IMR-90 (cell line): Measurements from ENCODE around the gene TRMT2A. TPM values are rescaled to one million over a fixed set of nuclear protein-coding genes. Genes with fewer than 3 reads are reported as not detected.
A peak's percentile ranks its signal among the peaks of the same experiment; 100 is the strongest.

Experiments used
- ATAC-seq: fragments of 200-7000 bp; cut with Tn5 transposase; 2 replicates; pipeline ENCODE4 v1.9.1; 2020; ENCODE audit warnings: low read depth, mild to moderate bottlenecking, moderate library complexity
- BruUV-seq: library from RNA; stranded (reverse); fragments of 400-500 nt; replicated peaks from 2 replicates; lab custom pipeline; 2021; lab: Mats Ljungman, UMichigan
- CTCF ChIA-PET: fragments of 300-600 bp; formaldehyde crosslinking; extraction: SDS; loops from one replicate; lab custom pipeline; 2021; ENCODE audit warnings: antibody characterized with exemption; lab: Yijun Ruan, JAX
- POLR2A ChIA-PET: fragments of 300-600 bp; sonication (Branson Sonifier 250); formaldehyde crosslinking; loops from one replicate; lab custom pipeline; 2022; ENCODE audit warnings: antibody characterized with exemption; ENCODE audit not compliant: unreplicated experiment; lab: Charles Lee
- DNase-seq: peaks from one replicate; pipeline ENCODE4 v3.0.0; 2013
- H2AFZ ChIP-seq: replicated peaks from 2 replicates; pipeline ENCODE3; 2013; ENCODE audit warnings: low read length, mild to moderate bottlenecking; ENCODE audit not compliant: poor library complexity
- H2AK5ac ChIP-seq: 2 replicates; pipeline ENCODE4 v1.6.1; 2013; ENCODE audit warnings: low read depth, low read length, inconsistent platforms
- H2AK9ac ChIP-seq: replicated peaks from 2 replicates; pipeline ENCODE3; 2013; ENCODE audit warnings: mild to moderate bottlenecking, low read depth, low read length, moderate library complexity; ENCODE audit not compliant: poor library complexity
- H2BK120ac ChIP-seq: 2 replicates; pipeline ENCODE4 v1.6.1; 2013; ENCODE audit warnings: low read depth, low read length, inconsistent platforms
- H2BK15ac ChIP-seq: 3 replicates; pipeline ENCODE4 v1.6.1; 2013; ENCODE audit warnings: low read depth, low read length, inconsistent platforms
- H2BK20ac ChIP-seq: 2 replicates; pipeline ENCODE4 v1.6.1; 2013; ENCODE audit warnings: low read depth, mild to moderate bottlenecking, inconsistent platforms, low read length, moderate library complexity
- H2BK5ac ChIP-seq: 2 replicates; pipeline ENCODE4 v1.6.1; 2013; ENCODE audit warnings: mild to moderate bottlenecking, low read depth, low read length, inconsistent platforms; ENCODE audit not compliant: poor library complexity, severe bottlenecking
- H3K14ac ChIP-seq: replicated peaks from 2 replicates; pipeline ENCODE4 v1.6.1; 2013; ENCODE audit warnings: low read depth, low read length, inconsistent platforms
- H3K18ac ChIP-seq: 2 replicates; pipeline ENCODE4 v1.6.1; 2013; ENCODE audit warnings: low read depth, low read length, control low read depth
- H3K23ac ChIP-seq: 2 replicates; pipeline ENCODE4 v1.6.1; 2013; ENCODE audit warnings: low read depth, low read length, inconsistent platforms
- H3K27ac ChIP-seq: 2 replicates; pipeline ENCODE4 v1.5.1; 2013; ENCODE audit warnings: mild to moderate bottlenecking, control low read depth, low read length; ENCODE audit not compliant: insufficient read depth
- H3K27me3 ChIP-seq: 2 replicates; pipeline ENCODE4 v1.6.1; 2013; ENCODE audit warnings: low read length; ENCODE audit not compliant: control insufficient read depth, insufficient read depth
- H3K36me3 ChIP-seq: 2 replicates; pipeline ENCODE4 v1.6.1; 2013; ENCODE audit warnings: low read length, mixed read lengths; ENCODE audit not compliant: control insufficient read depth, insufficient read depth
- H3K4ac ChIP-seq: 2 replicates; pipeline ENCODE4 v1.6.1; 2013; ENCODE audit warnings: low read depth, low read length, inconsistent platforms
- H3K4me1 ChIP-seq: 2 replicates; pipeline ENCODE4 v1.6.1; 2013; ENCODE audit warnings: low read length, mixed read lengths; ENCODE audit not compliant: control insufficient read depth, insufficient read depth
- H3K4me2 ChIP-seq: 2 replicates; pipeline ENCODE4 v1.6.1; 2013; ENCODE audit warnings: low read depth, mild to moderate bottlenecking, control low read depth, low read length, moderate library complexity
- H3K4me3 ChIP-seq: 2 replicates; pipeline ENCODE4 v1.5.1; 2013; ENCODE audit warnings: low read depth, mild to moderate bottlenecking, control low read depth, low read length, moderate library complexity; ENCODE audit not compliant: insufficient read depth
- H3K56ac ChIP-seq: 2 replicates; pipeline ENCODE4 v1.6.1; 2013; ENCODE audit warnings: low read length, inconsistent platforms; ENCODE audit not compliant: insufficient read depth; ENCODE audit errors: extremely low read depth
- H3K79me1 ChIP-seq, 2 experiments: 2 replicates each; pipeline ENCODE4 v1.6.1; 2013; ENCODE audit warnings: low read length in 2 of 2, inconsistent platforms in 1 of 2, low read depth in 1 of 2
- H3K9ac ChIP-seq: 2 replicates; pipeline ENCODE4 v1.6.1; 2013; ENCODE audit warnings: low read depth, low read length, control low read depth
- H3K9me1 ChIP-seq: 2 replicates; pipeline ENCODE4 v1.6.1; 2013; ENCODE audit warnings: low read length, inconsistent platforms; ENCODE audit not compliant: insufficient read depth
- H3K9me3 ChIP-seq: 2 replicates; pipeline ENCODE4 v1.6.1; 2013; ENCODE audit warnings: low read length; ENCODE audit not compliant: control insufficient read depth, insufficient read depth
- H4K20me1 ChIP-seq: 2 replicates; pipeline ENCODE4 v1.6.1; 2013; ENCODE audit warnings: low read length, inconsistent platforms; ENCODE audit not compliant: insufficient read depth
- H4K5ac ChIP-seq: 2 replicates; pipeline ENCODE4 v1.6.1; 2013; ENCODE audit warnings: mild to moderate bottlenecking, low read depth, low read length, control low read depth
- H4K8ac ChIP-seq, 2 experiments: 2 replicates each; pipeline ENCODE4 v1.6.1; 2013; ENCODE audit warnings: low read depth in 2 of 2, low read length in 2 of 2, control low read depth in 1 of 2, inconsistent platforms in 1 of 2
- H4K91ac ChIP-seq: 2 replicates; pipeline ENCODE4 v1.6.1; 2013; ENCODE audit warnings: low read depth, low read length, inconsistent platforms; ENCODE audit not compliant: insufficient read depth
- CHD1 ChIP-seq: IDR thresholded peaks from 2 replicates; pipeline ENCODE4 v1.6.1; 2012; ENCODE audit warnings: low read depth, low read length, improper control_type of control experiment
- ELK1 ChIP-seq: fragments of 150-350 bp; IDR thresholded peaks from 2 replicates; pipeline ENCODE4 v1.6.1; 2016; ENCODE audit warnings: low read depth, mild to moderate bottlenecking, low read length, moderate library complexity, borderline replicate concordance
- FOS ChIP-seq: fragments of 150-350 bp; IDR thresholded peaks from 2 replicates; pipeline ENCODE4 v1.6.1; 2016; ENCODE audit warnings: low read depth, low read length
- MAFK ChIP-seq: IDR thresholded peaks from 2 replicates; pipeline ENCODE4 v1.6.1; 2012; ENCODE audit warnings: low read depth, low read length, improper control_type of control experiment
- MAZ ChIP-seq: IDR thresholded peaks from 2 replicates; pipeline ENCODE4 v1.6.1; 2012; ENCODE audit warnings: low read depth, mild to moderate bottlenecking, low read length, improper control_type of control experiment, moderate library complexity, borderline replicate concordance
- POLR2A ChIP-seq: IDR thresholded peaks from 2 replicates; pipeline ENCODE4 v1.6.1; 2012; ENCODE audit warnings: mild to moderate bottlenecking, low read depth, low read length
- RCOR1 ChIP-seq: IDR thresholded peaks from 2 replicates; pipeline ENCODE4 v1.6.1; 2012; ENCODE audit warnings: mild to moderate bottlenecking, low read length, improper control_type of control experiment; ENCODE audit not compliant: insufficient replicate concordance
- SMC3 ChIP-seq: fragments of 150-350 bp; IDR thresholded peaks from 2 replicates; pipeline ENCODE4 v1.6.1; 2016; ENCODE audit warnings: low read depth, mild to moderate bottlenecking, antibody characterized with exemption, low read length, moderate library complexity
- WGBS, 2 experiments: methylation state at CpG; one replicate each; pipeline versions ENCODE4 v1.1.5 to v1.1.7; 2013; ENCODE audit warnings: missing lambda C conversion rate in 2 of 2; ENCODE audit not compliant: insufficient read length in 1 of 2; ENCODE audit errors: extremely low coverage in 2 of 2; 5-methylcytosine and 5-hydroxymethylcytosine counted together
- dilution Hi-C: fragments of 300-500 bp; cut with HindIII; formaldehyde crosslinking; loops from one replicate; pipeline ENCODE4 v1.14.3; 2018; ENCODE audit warnings: low sequenced_read_pairs; ENCODE audit not compliant: unreplicated experiment
- in situ Hi-C: fragments of 300-500 bp; cut with MboI; formaldehyde crosslinking; loops from 3 replicates; pipeline ENCODE4 v1.14.3; 2019; ENCODE audit warnings: low sequenced_read_pairs, inconsistent platforms, mixed read lengths
- intact Hi-C: fragments of 100-400 bp; cut with micrococcal nuclease; formaldehyde crosslinking; loops from 2 replicates; pipeline ENCODE4 v1.10.0; 2022
- polyA plus RNA-seq, 3 experiments: library from polyadenylated mRNA; depleted of rRNA; stranded (reverse); fragments of >200 nt; gene quantifications; 2 replicates each; pipeline ENCODE4 v1.2.3, GENCODE V29; 2012; ENCODE audit warnings: low replicate concordance in 1 of 3
- total RNA-seq: library from RNA; depleted of rRNA; stranded (reverse); fragments of >200 nt; gene quantifications from 2 replicates; pipeline ENCODE4 v1.2.3, GENCODE V29; 2012

TRMT2A gene
- total and polyA plus RNA-seq, 2 of the 4 experiments (the other 2 are of a cell fraction): 22.0 to 39.1 TPM

- Histone ChIP-seq H3K36me3 (peaks cover 17% of the 10 kb centered on the region), H3K14ac (peak overlapping the region; percentile 68; the same call in 1 of the 2 replicates), H2BK20ac (no peak overlapping the region), H3K9ac (peak overlapping the region; percentile 76), H2BK15ac (no peak overlapping the region), H3K23ac (no peak overlapping the region), H3K56ac (peak overlapping the region; percentile 49; the same call in 1 of the 2 replicates), H2AK5ac (no peak overlapping the region), H2AK9ac (peak overlapping the region; percentile 96), H3K4ac (peak overlapping the region; percentile 74), H3K18ac (no peak overlapping the region; the same call in 1 of the 2 replicates), H2AFZ (peak overlapping the region; percentile 99), H3K27ac (peak overlapping the region; percentile 81), H4K5ac (peak overlapping the region; percentile 82), H3K9me3 (no peaks in the 10 kb centered on the region), H2BK5ac (peak overlapping the region; percentile 40), H3K4me3 (peak overlapping the region; percentile 83), H3K4me1 (peaks cover 9% of the 10 kb centered on the region), H3K9me1 (peaks cover 3% of the 10 kb centered on the region; the same call in 1 of the 2 replicates), H2BK120ac (no peak overlapping the region), H4K8ac (peak overlapping the region; percentile 76 to 91; a peak in 3 of 4 replicates), H4K91ac (no peak overlapping the region), H4K20me1 (peaks cover 41% of the 10 kb centered on the region), H3K79me1 (peaks cover 3 to 38% of the 10 kb centered on the region in 2 experiments), H3K4me2 (peak overlapping the region; percentile 69), H3K27me3 (no peaks in the 10 kb centered on the region)
- DNase-seq (peak; percentile 61), ATAC-seq (peak; percentile 90)
- TF ChIP-seq RCOR1: no peak
- TF ChIP-seq CHD1: no peak
- TF ChIP-seq MAFK: no peak
- TF ChIP-seq POLR2A: no peak
- TF ChIP-seq MAZ: peak; percentile 72; the same call in 1 of the 2 replicates
- no peak for TF ChIP-seq SMC3
- no peak for TF ChIP-seq ELK1
- no peak for TF ChIP-seq FOS
- intact Hi-C loops (no loop called here), in situ Hi-C loops (no loop called here), dilution Hi-C loops (no loop called here)
- ChIA-PET CTCF (no interaction called here), POLR2A (no interaction called here)
- BruUV-seq: no TSS peak
- WGBS, 2 experiments: 2% methylated on average over 23 of the region's 70 CpGs; no CpG with 5 or more reads in 1 of the 2 experiments
These were observed 13.9 kb upstream of the TRMT2A start for GRCh38 chr22:20130731-20131596.
